SKM-1 treated with dmso at 0.1 percent for 144 hours (cell line): ENCODE results near the gene MED7.

ENCODE experiments used
- DNase-seq: peaks from one replicate; lab custom pipeline; 2025; ENCODE audit not compliant: unreplicated experiment; lab: John Stamatoyannopoulos, UW

MED7 gene

DNA sequence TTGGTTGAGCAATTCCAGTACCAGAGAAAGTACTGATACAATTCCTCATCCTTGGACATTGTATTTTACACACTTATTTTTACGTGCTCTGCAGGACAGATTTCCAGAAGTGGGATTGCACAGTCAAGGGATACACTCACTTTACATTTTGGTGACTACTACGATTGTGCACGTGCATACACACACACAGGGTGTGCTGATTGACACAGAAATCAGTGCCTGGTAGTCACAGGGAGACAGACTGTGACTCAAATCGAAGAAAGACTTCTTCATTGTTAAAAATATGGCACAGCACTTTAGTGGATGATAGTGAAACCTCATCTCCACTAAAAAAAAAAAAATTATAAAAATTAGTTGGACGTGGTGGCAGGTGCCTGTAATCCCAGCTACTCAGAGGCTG is 21.9 kb upstream of the MED7 start:
- no peak for DNase-seq

- no peak for DNase-seq
Measured at GRCh38 chr5:157162919-157163510, 20.4 kb upstream of the MED7 start.

DNA sequence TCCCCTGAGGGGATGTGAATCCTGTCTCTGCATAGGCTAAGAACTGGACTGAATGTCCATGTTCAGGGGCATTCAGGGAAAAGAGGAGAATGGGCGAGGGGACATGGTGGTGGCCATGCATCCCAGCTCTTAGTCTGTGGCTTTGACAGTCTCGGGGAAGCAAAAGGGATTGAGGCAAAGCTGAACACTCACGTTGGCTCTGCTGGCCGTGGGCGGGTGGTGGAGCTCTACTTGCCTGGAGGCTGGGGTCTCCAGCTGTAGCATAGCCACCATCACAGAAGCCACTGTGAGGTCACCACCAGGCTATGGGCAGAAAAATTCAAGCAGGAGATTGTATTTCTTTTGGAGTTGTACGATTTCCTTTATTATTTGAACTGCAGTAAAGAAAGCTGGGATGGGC is 19.3 kb upstream of the MED7 start:
- no peak for DNase-seq

GRCh38 chr5:157160001-157160400 is 17.3 kb upstream of the MED7 start:
- DNase-seq: no peak

GRCh38 chr5:157159209-157159751 is 16.6 kb upstream of the MED7 start:
- no peak for DNase-seq

GRCh38 chr5:157157293-157157891 is 14.7 kb upstream of the MED7 start:
- DNase-seq: no peak

DNA sequence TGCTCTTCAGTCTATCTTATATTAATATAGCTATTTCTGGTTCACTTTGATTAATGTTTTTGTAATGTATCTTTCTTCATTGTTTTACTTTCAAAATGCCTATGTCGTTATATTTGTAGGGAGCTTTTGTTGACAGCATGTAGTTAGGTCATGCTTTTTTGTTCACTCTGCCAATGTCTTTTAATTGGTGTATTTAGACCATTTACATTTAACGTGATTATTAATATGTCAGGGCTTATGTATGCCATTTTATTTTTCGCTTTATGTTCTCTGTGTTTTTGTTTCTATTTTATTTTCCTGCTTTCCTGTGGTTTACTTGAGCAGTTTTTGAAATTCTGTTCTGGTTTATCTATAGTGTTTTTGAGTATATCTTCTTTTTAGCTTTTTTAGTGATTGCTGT is 12.6 kb upstream of the MED7 start:
- DNase-seq: no peak

- no peak for DNase-seq
Measured at GRCh38 chr5:157150995-157151394, 8.3 kb upstream of the MED7 start.

DNA sequence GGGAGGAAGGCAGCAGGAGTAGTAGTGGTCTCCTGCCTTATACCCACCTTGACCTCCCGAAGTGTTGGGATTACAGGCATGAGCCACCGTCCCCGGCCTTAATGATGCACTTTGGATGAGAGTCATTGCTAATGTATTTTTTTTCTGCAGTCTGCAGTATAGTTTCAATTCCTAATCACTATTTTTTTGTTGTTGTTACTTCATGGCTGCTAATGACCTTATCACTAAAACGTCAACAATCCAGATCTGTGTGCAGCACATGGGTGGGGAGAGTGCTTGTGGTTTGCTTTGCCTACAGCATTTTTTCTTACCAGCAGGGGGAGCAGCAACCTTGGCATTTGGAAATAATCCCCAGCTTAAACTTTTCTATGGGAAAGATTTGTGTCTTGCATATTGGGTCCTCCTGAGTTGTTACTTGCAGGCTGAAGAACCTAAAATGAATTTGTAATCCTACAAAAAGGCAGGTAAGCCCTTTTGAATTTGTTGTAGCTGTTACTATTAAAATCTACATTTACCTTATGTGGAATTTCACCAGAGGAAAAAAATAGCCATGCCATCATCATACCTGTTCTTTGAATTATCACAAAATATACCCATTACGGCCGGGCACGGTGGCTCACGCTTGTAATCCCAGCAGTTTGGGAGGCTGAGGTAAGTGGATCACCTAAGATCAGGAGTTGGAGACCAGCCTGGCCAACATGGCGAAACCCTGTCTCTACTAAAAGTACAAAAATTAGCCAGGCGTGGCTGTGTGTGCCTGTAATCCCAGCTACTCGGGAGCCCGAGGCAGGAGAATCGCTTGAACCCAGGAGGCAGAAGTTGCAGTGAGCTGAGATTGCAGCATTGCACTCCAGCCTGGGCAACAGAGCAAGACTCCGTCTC is 6.3 kb upstream of the MED7 start:
- peak; percentile 56 for DNase-seq

GRCh38 chr5:157143127-157143971 is 684 bp upstream of the MED7 start:
- DNase-seq: peak; percentile 88

GRCh38 chr5:157137691-157138090 is 5.0 kb downstream of the MED7 start:
- no peak for DNase-seq

DNA sequence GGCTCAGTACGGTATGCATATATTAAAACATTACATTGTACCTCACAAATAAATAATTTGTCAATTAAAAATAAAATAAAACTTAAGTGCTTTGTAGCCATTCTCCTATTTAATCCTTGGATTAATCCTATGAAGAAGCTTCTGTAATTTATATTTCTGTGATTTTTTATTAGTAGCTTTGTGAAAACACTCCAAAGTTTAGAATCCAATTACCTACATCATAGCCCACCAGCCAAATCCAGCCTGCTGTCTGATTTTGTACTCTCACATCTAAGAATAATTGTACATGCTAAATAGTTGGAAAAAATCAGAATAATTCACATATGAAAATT is 10.4 kb downstream of the MED7 start:
- no peak for DNase-seq

GRCh38 chr5:157130925-157131324 is 11.7 kb downstream of the MED7 start:
- DNase-seq: no peak

GRCh38 chr5:157121709-157122108 is 21.0 kb downstream of the MED7 start:
- no peak for DNase-seq

DNA sequence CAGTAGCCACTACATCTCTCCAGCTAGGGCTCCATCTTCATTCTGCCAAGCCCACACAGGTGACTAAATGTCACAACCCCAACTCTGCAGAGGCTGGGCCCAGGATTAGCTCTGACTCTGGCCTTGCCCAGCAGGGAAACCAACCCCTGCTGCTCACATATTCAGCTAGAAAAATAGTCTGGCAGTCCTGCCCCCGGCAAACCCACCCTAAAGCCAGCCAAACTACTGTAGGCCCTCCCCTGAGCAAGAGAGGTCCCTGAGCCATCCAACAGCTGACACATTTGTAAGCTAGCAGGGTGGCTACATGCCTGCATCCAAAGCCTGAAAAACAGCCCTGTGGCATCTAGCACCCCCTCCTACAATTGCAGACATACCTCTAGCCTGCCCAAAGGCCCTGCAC is 22.6 kb downstream of the MED7 start:
- no peak for DNase-seq

DNA sequence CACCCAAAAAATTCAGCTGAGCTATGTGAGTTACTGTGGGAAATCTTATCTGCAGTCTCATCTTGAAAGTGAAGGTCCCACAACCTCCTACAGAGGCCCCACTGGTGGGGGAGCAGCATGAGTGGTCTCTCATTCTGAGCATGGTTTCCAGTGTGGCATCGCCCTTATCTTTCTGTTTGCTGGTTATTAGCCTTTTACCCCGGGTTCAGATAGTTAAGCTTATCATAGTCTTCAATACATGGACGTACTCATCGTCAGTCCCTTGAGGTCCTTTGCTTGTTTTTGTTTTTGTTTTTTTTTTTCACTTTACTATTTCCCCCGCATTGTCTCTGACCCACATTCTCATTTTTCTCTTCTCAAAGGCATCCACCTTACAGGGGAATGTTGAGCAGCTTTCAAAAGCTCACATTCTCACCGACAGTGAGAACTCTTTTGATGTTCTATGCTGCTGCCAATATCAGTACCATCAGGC is 26.1 kb downstream of the MED7 start:
- DNase-seq: no peak

DNA sequence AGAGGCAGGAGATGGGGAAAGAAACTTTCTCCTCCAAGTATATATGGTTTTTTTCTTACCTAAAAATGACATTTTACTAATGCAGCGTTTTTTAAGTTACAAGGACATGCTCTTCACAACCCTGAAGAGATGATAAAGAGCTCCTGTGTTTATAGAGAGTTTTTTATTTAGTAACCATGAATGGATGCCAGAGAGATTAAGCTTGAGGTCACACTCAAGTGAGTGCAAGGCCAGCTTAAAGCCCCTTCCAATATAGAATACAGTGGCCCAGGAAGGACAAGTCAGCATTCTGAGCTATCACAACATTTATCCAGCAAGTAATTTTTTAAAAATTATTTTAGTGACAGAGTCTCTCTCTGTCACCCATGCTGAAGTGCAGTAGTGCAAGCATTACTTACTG is 27.2 kb downstream of the MED7 start:
- DNase-seq: no peak

- DNase-seq: no peak
Measured at GRCh38 chr5:157115012-157115411, 27.7 kb downstream of the MED7 start.

DNA sequence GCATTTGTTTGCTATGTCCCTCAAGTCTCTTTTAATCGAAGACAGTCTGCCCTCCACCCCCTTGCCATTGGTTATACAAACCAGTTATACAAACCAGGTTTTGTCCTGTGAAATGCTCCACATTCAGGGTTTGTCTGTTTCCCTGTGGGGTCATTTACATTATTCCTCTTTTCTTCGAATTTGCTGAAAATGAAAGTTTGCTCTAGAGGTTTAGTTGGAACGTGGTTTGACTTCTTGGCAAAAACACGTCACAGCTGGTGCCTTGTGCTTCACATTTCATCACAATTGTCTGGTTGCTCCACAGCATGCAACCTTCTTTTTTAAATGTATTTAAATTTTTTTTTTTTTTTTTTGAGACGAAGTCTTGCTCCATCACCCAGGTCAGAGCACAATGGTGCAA is 29.7 kb downstream of the MED7 start:
- peak; percentile 14 for DNase-seq

GRCh38 chr5:157109744-157110143 is 32.9 kb downstream of the MED7 start:
- peak; percentile 44 for DNase-seq

DNA sequence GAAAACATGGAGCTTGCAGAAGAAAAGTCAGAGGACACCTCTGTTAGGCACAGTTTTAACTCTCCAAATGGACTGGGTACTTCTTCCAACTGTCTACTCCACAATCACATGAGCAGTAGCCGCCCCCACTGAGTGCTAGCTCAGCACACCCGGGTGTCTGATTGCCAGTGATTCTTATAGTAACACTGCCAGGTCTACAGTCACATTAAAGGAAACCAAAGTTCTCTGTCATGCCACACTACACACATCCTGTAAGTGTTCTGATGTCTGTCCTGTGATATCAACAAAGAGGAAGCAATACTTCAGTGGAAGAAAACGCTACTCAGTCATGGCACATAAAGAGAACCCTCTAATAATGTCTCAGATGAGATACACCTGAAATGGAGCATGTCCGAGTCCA is 33.7 kb downstream of the MED7 start, which contains the start of gene HAVCR2:
TSS of gene HAVCR2 (minus strand) at position 69 of the 400 bp plus-strand sequence. CDS start at position 8, 61 bp downstream.
- DNase-seq: peak; percentile 21
